Fibroblast of the aortic adventitia (primary cell): ENCODE data around the gene SWSAP1. TPM values are rescaled to one million over a fixed set of nuclear protein-coding genes. Genes with fewer than 3 reads are reported as not detected.
A peak's percentile ranks its signal among the peaks of the same experiment; 100 is the strongest.
"Not testable (repeated sequence)": the region's sequence is repeated elsewhere in the genome, so short reads cannot be mapped to it uniquely, and the experiment has no call there.

Experiments used
- DNase-seq: peaks from one replicate; pipeline ENCODE4 v3.0.0-alpha.2; 2010; ENCODE audit warnings: low read depth
- H3K4me3 ChIP-seq: 2 replicates; pipeline ENCODE4 v1.5.1; 2011; ENCODE audit warnings: low read depth, mild to moderate bottlenecking, control low read depth, low read length, moderate library complexity
- total RNA-seq: library from RNA; depleted of rRNA; stranded (reverse); fragments of >200 nt; gene quantifications from 2 replicates; pipeline ENCODE4 v1.2.3, GENCODE V29; 2012; ENCODE audit warnings: low replicate concordance
- TF ChIP-seq, protein P1 (sequence below): IDR thresholded peaks from 2 replicates; pipeline ENCODE4 v1.5.1; 2011; ENCODE audit warnings: mild to moderate bottlenecking, low read length, control low read depth, inconsistent platforms; ENCODE audit not compliant: insufficient read depth

The SWSAP1 gene
- total RNA-seq, result 0.41 and 0.45 TPM in 2 replicates

- DNase-seq, result peak; percentile 100
- H3K4me3 ChIP-seq, result peak within 1 kb of the TSS; percentile 84
- TF ChIP-seq, protein P1, sequence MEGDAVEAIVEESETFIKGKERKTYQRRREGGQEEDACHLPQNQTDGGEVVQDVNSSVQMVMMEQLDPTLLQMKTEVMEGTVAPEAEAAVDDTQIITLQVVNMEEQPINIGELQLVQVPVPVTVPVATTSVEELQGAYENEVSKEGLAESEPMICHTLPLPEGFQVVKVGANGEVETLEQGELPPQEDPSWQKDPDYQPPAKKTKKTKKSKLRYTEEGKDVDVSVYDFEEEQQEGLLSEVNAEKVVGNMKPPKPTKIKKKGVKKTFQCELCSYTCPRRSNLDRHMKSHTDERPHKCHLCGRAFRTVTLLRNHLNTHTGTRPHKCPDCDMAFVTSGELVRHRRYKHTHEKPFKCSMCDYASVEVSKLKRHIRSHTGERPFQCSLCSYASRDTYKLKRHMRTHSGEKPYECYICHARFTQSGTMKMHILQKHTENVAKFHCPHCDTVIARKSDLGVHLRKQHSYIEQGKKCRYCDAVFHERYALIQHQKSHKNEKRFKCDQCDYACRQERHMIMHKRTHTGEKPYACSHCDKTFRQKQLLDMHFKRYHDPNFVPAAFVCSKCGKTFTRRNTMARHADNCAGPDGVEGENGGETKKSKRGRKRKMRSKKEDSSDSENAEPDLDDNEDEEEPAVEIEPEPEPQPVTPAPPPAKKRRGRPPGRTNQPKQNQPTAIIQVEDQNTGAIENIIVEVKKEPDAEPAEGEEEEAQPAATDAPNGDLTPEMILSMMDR, result no peak
These were observed at the start of gene SWSAP1 for GRCh38 chr19:11374433-11375142. Gene SWSAP1 (plus strand): TSS chr19:11374666. CDS start chr19:11374681, 15 bp downstream.

GRCh38 chr19:11324748-11325389 is 49.6 kb upstream of the SWSAP1 start:
- TF ChIP-seq, protein P1, result no peak
- no peak for DNase-seq

DNA sequence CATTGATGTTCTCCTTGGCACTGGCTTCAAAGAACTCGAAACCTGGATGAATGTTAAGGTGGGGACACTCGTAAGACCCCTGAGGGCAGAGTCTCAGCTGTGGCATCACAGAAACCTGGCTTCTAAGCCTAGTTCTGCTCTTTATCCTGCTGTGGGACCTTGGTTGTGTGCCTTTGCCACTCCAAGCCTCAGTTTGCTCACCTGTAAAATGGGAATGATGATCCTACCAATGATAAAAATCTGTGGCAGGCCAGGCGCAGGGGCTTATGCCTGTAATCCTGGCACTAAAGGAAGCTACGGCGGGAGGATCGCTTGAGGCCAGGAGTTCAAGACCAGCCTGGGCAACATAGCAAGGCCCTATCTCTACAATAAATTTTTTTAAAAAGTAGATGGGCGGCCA is 48.9 kb upstream of the SWSAP1 start:
- DNase-seq, result no peak
- TF ChIP-seq, protein P1, result no peak
- H3K4me3 ChIP-seq, result no peak overlapping the region

More at GRCh38 chr19:11324748-11325389, 49.6 kb upstream of the SWSAP1 start:
- H3K4me3 ChIP-seq, result no peak overlapping the region

DNA sequence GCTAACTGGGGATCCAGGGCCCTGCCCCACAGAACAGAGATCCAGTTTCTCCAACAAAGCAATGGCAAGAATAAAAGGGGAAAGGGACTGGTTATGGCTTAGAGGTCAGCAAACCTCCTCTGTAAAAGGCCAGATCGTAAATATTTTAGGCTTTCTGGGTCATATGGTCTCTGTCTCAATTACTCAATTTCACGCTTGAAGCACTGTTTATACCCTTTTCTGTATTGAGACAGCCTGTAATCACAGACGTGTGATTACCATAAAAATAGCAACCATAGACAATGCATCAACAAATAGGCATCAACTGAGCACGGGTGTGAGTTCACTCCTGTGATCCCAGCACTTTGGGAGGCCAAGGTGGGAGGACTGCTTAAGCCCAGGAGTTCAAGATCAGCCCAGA is 44.3 kb upstream of the SWSAP1 start:
- TF ChIP-seq, protein P1, result no peak
- H3K4me3 ChIP-seq, result no peak overlapping the region

GRCh38 chr19:11331502-11331901 is 43.0 kb upstream of the SWSAP1 start:
- no peak for DNase-seq
- no peak overlapping the region for H3K4me3 ChIP-seq
- TF ChIP-seq, protein P1, result no peak

More for the DNA sequence above, 44.3 kb upstream of the SWSAP1 start:
- DNase-seq, result no peak

DNA sequence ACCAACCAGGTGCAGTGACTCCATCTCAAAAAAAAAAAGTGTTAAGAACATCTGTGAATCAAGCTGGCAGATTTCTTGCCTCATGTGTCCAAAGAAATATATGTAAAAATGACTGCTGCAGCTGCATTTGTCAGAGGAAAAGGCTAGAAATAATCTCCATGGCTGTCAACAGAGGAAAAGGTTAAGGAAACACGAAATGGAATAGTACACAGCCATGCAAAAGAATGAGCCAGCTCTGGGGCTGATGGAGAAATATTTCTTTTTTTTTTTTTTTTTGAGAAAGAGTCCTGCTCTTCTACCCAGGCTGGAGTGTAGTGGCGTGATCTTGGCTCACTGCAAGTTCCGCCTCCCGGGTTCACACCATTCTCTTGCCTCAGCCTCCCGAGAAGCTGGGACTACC is 41.6 kb upstream of the SWSAP1 start:
- TF ChIP-seq, protein P1, result no peak
- no peak for DNase-seq
- no peak overlapping the region for H3K4me3 ChIP-seq

DNA sequence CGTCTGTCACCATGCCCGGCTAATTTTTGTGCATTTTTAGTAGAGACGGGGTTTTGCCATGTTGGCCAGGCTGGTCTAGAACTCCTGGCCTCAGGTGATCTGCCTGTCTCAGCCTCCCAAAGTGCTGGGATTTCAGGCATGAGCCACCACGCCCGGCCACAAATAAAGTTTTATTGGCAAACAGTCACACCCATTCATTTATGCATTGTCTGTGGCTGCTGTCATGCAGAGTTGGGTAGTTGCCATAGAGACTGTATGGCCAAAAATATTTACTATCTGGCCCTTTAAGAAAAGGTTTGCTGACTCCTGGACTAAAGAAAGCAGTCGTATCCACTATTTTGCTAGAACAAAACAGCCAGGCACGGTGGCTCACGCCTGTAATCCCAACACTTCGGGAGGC is 40.6 kb upstream of the SWSAP1 start:
- H3K4me3 ChIP-seq, DNase-seq: not testable (repeated sequence)
